K562 (cell line): Measurements from ENCODE around the gene RAB5A. TPM values are rescaled to one million over a fixed set of nuclear protein-coding genes. Genes with fewer than 3 reads are reported as not detected.

Experiments used
- BRF2 ChIP-seq: IDR thresholded peaks from 3 replicates; pipeline ENCODE4 v1.6.1; 2011; ENCODE audit warnings: borderline replicate concordance, mild to moderate bottlenecking; ENCODE audit not compliant: insufficient read length, insufficient read depth
- CBFA2T3 ChIP-seq: fragments of 450-650 bp; IDR thresholded peaks from 2 replicates; pipeline ENCODE4 v1.6.1; 2017
- CGGBP1 ChIP-seq: fragments of 250-450 bp; sonication (Bioruptor Pico); IDR thresholded peaks from 2 replicates; pipeline ENCODE4 v1.9.0; 2021; ENCODE audit warnings: mild to moderate bottlenecking
- E2F6 ChIP-seq, 2 experiments: IDR thresholded peaks; 2 replicates each; pipeline ENCODE4 v1.6.1; 2011; ENCODE audit warnings: borderline replicate concordance in 1 of 2, control low read depth in 1 of 2, low read depth in 1 of 2, low read length in 1 of 2, mild to moderate bottlenecking in 1 of 2, mixed read lengths in 1 of 2, moderate library complexity in 1 of 2; ENCODE audit not compliant: insufficient read depth in 1 of 2, insufficient read length in 1 of 2, poor library complexity in 1 of 2, severe bottlenecking in 1 of 2; ENCODE audit errors: extremely low read depth in 1 of 2
- ELF4 ChIP-seq: fragments of 450-650 bp; formaldehyde crosslinking; IDR thresholded peaks from 2 replicates; pipeline ENCODE4 v1.4.0; 2022; ENCODE audit warnings: missing genetic modification characterization
- EP300 ChIP-seq: IDR thresholded peaks from 2 replicates; pipeline ENCODE4 v1.6.1; 2012; ENCODE audit warnings: low read length, improper control_type of control experiment
- ESRRA ChIP-seq: fragments of 450-650 bp; IDR thresholded peaks from 2 replicates; pipeline ENCODE4 v1.6.1; 2014; ENCODE audit warnings: low read depth, mild to moderate bottlenecking, moderate library complexity, borderline replicate concordance
- FOXK1 ChIP-seq: sonication (generic); formaldehyde crosslinking; IDR thresholded peaks from 2 replicates; pipeline ENCODE4 v1.8.0; 2022; ENCODE audit warnings: missing genetic modification reagents, mild to moderate bottlenecking, borderline replicate concordance
- HMGN3 ChIP-seq: IDR thresholded peaks from 2 replicates; pipeline ENCODE4 v1.6.1; 2011; ENCODE audit warnings: borderline replicate concordance, low read depth, mild to moderate bottlenecking, mixed read lengths, low read length; ENCODE audit not compliant: insufficient read length; ENCODE audit errors: extremely low read depth
- HSF4 ChIP-seq: fragments of 250-450 bp; sonication (Bioruptor Pico); IDR thresholded peaks from 2 replicates; pipeline ENCODE4 v2.1.2; 2022; ENCODE audit warnings: mild to moderate bottlenecking, moderate library complexity, borderline replicate concordance
- ID3 ChIP-seq, 2 experiments: fragments of 250-450 bp in 1 of 2; fragments of 450-650 bp in 1 of 2; sonication (Bioruptor Pico) in 1 of 2; IDR thresholded peaks; 2 replicates each; pipeline versions ENCODE4 v1.6.1 to v1.8.0; 2016 to 2021; ENCODE audit warnings: mild to moderate bottlenecking in 2 of 2, moderate library complexity in 2 of 2, missing compliant biosample characterization in 1 of 2, missing genetic modification characterization in 1 of 2
- KDM1A ChIP-seq, 2 experiments: fragments of 450-650 bp; IDR thresholded peaks; 2 replicates each; pipeline ENCODE4 v1.6.1; 2016; ENCODE audit warnings: mild to moderate bottlenecking in 2 of 2
- NFE2 ChIP-seq: IDR thresholded peaks from 2 replicates; pipeline ENCODE4 v1.6.1; 2014; ENCODE audit warnings: antibody characterized with exemption, low read depth
- SMAD4 ChIP-seq: fragments of 250-450 bp; sonication (Bioruptor Pico); conservative IDR thresholded peaks from 2 replicates; pipeline ENCODE4 v1.8.0; 2021; ENCODE audit warnings: inconsistent platforms, mild to moderate bottlenecking, moderate library complexity
- SOX6 ChIP-seq: fragments of 450-650 bp; IDR thresholded peaks from 2 replicates; pipeline ENCODE4 v1.6.1; 2014; ENCODE audit warnings: mild to moderate bottlenecking
- TAF15 ChIP-seq: fragments of 200-400 bp; formaldehyde crosslinking; IDR thresholded peaks from 2 replicates; pipeline ENCODE4 v1.6.1; 2017; ENCODE audit warnings: mild to moderate bottlenecking, low read depth, low read length, moderate library complexity
- TAL1 ChIP-seq: fragments of 450-650 bp; IDR thresholded peaks from 2 replicates; pipeline ENCODE4 v1.6.1; 2016; ENCODE audit warnings: mild to moderate bottlenecking
- TARDBP ChIP-seq: fragments of 450-650 bp; IDR thresholded peaks from 2 replicates; pipeline ENCODE4 v1.6.1; 2016
- TCF3 ChIP-seq: sonication (generic); formaldehyde crosslinking; IDR thresholded peaks from 2 replicates; pipeline ENCODE4 v1.4.0; 2020; ENCODE audit warnings: mild to moderate bottlenecking, missing genetic modification reagents
- XRCC3 ChIP-seq: fragments of 450-650 bp; IDR thresholded peaks from 2 replicates; pipeline ENCODE4 v1.6.1; 2017; ENCODE audit warnings: mild to moderate bottlenecking, moderate library complexity
- ZNF12 ChIP-seq: sonication (generic); formaldehyde crosslinking; IDR thresholded peaks from 2 replicates; pipeline ENCODE4 v1.4.0; 2020; ENCODE audit warnings: mild to moderate bottlenecking, missing genetic modification reagents
- ZNF384 ChIP-seq: IDR thresholded peaks from 2 replicates; pipeline ENCODE4 v1.6.1; 2012; ENCODE audit warnings: low read depth, low read length, improper control_type of control experiment
- polyA plus RNA-seq, 8 experiments: library from polyadenylated mRNA; depleted of rRNA in 4 of 8; stranded (reverse) in 5 of 8; unstranded in 3 of 8; fragments of >200 nt; fragmentation: Nextera tagmentation in 2 of 8; fragmentation: Illumina TruSeq in 1 of 8; extraction: Ambion mirVana in 2 of 8; extraction: Trizol in 1 of 8; gene quantifications; 2 replicates each; pipeline versions ENCODE4 v1.2.1 to v1.2.3, GENCODE V29; 2011 to 2014; ENCODE audit warnings: inconsistent platforms in 1 of 8, missing spikeins in 1 of 8
- total RNA-seq, 7 experiments: library from RNA; depleted of rRNA in 6 of 7; stranded (reverse); fragments of >200 nt in 6 of 7; fragmentation: Illumina TruSeq in 2 of 7; extraction: Trizol in 2 of 7; gene quantifications; 2 replicates each; pipeline versions ENCODE4 v1.2.1 to v1.2.3, GENCODE V29; 2011 to 2021; ENCODE audit warnings: low replicate concordance in 1 of 7
- TF ChIP-seq, protein P1 (sequence below): IDR thresholded peaks from 3 replicates; pipeline ENCODE4 v1.6.1; 2011; ENCODE audit warnings: borderline replicate concordance, mild to moderate bottlenecking, moderate library complexity; ENCODE audit not compliant: insufficient read length; ENCODE audit errors: extremely low read depth

RAB5A gene
- total and polyA plus RNA-seq, 9 of the 15 experiments (the other 6 are each of a cell fraction or from before 2014, with no cell fraction given), result 28.3 to 64.2 (median 49.0) TPM

GRCh38 chr3:20008646-20009045 is 61.7 kb downstream of the RAB5A start (continued):
- TF ChIP-seq TARDBP (no peak), KDM1A (IDR thresholded peaks at IDR 0.05) (peak in 1 of 2 experiments; percentile 42; a peak in 2 of 4 replicates), XRCC3 (no peak), ELF4 (CRISPR knock-in tag) (no peak), ESRRA (no peak), CGGBP1 (CRISPR knock-in tag) (no peak), TAF15 (no peak), HMGN3 (no peak), TAL1 (peak; percentile 66), SOX6 (peak; percentile 43; the same call in 1 of the 2 replicates), ID3 (CRISPR knock-in tag; IDR thresholded peaks at IDR 0.05) (no peak), ID3 (tag; IDR thresholded peaks at IDR 0.05) (no peak), NFE2 (peak; percentile 37; the same call in 1 of the 2 replicates), SMAD4 (CRISPR knock-in tag) (no peak), EP300 (peak; percentile 15; the same call in 1 of the 2 replicates), CBFA2T3 (peak; percentile 67), HSF4 (CRISPR knock-in tag) (no peak), ZNF384 (0 out of 2 replicates have a peak, but pooled peaks have one; percentile 10), TCF3 (CRISPR knock-in tag) (peak; percentile 43), ZNF12 (no peak), E2F6 (IDR thresholded peaks at IDR 0.05; ENCODE audit: borderline replicate concordance in 1 of 2, extremely low read depth in 1 of 2, insufficient read depth in 1 of 2, insufficient read length in 1 of 2, low read depth in 1 of 2, low read length in 1 of 2, poor library complexity in 1 of 2, severe bottlenecking in 1 of 2) (no peak), BRF2 (no peak), FOXK1 (CRISPR knock-in tag) (no peak)
- TF ChIP-seq, protein P1, sequence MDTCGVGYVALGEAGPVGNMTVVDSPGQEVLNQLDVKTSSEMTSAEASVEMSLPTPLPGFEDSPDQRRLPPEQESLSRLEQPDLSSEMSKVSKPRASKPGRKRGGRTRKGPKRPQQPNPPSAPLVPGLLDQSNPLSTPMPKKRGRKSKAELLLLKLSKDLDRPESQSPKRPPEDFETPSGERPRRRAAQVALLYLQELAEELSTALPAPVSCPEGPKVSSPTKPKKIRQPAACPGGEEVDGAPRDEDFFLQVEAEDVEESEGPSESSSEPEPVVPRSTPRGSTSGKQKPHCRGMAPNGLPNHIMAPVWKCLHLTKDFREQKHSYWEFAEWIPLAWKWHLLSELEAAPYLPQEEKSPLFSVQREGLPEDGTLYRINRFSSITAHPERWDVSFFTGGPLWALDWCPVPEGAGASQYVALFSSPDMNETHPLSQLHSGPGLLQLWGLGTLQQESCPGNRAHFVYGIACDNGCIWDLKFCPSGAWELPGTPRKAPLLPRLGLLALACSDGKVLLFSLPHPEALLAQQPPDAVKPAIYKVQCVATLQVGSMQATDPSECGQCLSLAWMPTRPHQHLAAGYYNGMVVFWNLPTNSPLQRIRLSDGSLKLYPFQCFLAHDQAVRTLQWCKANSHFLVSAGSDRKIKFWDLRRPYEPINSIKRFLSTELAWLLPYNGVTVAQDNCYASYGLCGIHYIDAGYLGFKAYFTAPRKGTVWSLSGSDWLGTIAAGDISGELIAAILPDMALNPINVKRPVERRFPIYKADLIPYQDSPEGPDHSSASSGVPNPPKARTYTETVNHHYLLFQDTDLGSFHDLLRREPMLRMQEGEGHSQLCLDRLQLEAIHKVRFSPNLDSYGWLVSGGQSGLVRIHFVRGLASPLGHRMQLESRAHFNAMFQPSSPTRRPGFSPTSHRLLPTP, result no peak
